Stimulated activated CD4-positive, alpha-beta T cell treated with anti-CD3 and anti-CD28 coated beads, Interleukin-4, amount 100 ng/mL, for 1 hour (primary cell): ENCODE results near the gene ARMC7.
"Not testable (repeated sequence)": the region's sequence is repeated elsewhere in the genome, so short reads cannot be mapped to it uniquely, and the experiment has no call there.

Source experiments
- DNase-seq: peaks from one replicate; pipeline ENCODE4 v3.0.0-alpha.2; 2020

Gene ARMC7

GRCh38 chr17:75102385-75102821, 7.4 kb upstream of the ARMC7 start:
- no peak for DNase-seq

GRCh38 chr17:75103601-75104554, 5.9 kb upstream of the ARMC7 start:
- DNase-seq, result no peak

- DNase-seq, result no peak
Measured at GRCh38 chr17:75105126-75106080, 4.4 kb upstream of the ARMC7 start.

- DNase-seq, result no peak
Measured at GRCh38 chr17:75108193-75108592, 1.6 kb upstream of the ARMC7 start.

- DNase-seq, result no peak
Measured at GRCh38 chr17:75109046-75109406, 743 bp upstream of the ARMC7 start.

- DNase-seq, result no peak
Measured at GRCh38 chr17:75110234-75110937, 617 bp downstream of the ARMC7 start.

GRCh38 chr17:75111777-75112335, 2.1 kb downstream of the ARMC7 start:
- DNase-seq, result no peak

GRCh38 chr17:75113798-75114551, 4.2 kb downstream of the ARMC7 start:
- peak; percentile 83 for DNase-seq

GRCh38 chr17:75114552-75115314, 5.0 kb downstream of the ARMC7 start:
- DNase-seq, result no peak

GRCh38 chr17:75115555-75115954, 5.8 kb downstream of the ARMC7 start:
- no peak for DNase-seq

- no peak for DNase-seq
Measured at GRCh38 chr17:75116737-75117136, 7.0 kb downstream of the ARMC7 start.

- no peak for DNase-seq
Measured at GRCh38 chr17:75118307-75118706, 8.5 kb downstream of the ARMC7 start.

GRCh38 chr17:75124041-75124818, 14.5 kb downstream of the ARMC7 start:
- peak; percentile 67 for DNase-seq

GRCh38 chr17:75124819-75125162, 15.0 kb downstream of the ARMC7 start:
- DNase-seq, result no peak

- DNase-seq, result no peak
Measured at GRCh38 chr17:75125984-75126383, 16.2 kb downstream of the ARMC7 start.

- no peak for DNase-seq
Measured at GRCh38 chr17:75126954-75127353, 17.2 kb downstream of the ARMC7 start.

- DNase-seq, result not testable (repeated sequence)
Measured at GRCh38 chr17:75127936-75128335, 18.2 kb downstream of the ARMC7 start.

GRCh38 chr17:75128694-75129505, 19.1 kb downstream of the ARMC7 start:
- DNase-seq, result no peak

GRCh38 chr17:75129576-75129975, 19.8 kb downstream of the ARMC7 start:
- no peak for DNase-seq
